GM19463 (cell line): ENCODE data around the gene CAPN9.

Experiments used
- ATAC-seq: cut with Tn5 transposase; IDR thresholded peaks from one replicate; pipeline ENCODE4 v1.9.1; 2021; ENCODE audit warnings: mild to moderate bottlenecking, moderate library complexity; ENCODE audit not compliant: unreplicated experiment

CAPN9 gene

DNA sequence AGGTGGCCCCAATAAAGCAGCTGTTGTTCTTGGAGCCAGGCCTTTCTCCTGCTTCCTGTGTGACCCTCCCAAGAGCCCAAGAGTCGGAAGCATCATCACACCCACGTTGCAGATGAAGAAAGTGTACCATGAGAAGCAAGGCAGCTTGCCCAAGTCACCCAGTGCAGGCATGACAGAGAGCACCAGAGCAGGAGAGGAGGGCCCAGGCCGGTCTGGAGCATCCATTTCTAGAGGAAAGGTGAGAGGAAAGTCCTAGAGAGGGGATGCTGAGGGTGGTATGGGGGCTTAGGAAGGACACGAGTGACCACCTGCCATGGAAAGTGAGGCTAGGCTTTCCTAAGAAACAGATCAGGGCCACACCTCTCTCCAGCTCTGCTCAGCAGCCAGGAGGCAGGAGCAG, 74.2 kb downstream of the CAPN9 start:
- ATAC-seq = no peak

DNA sequence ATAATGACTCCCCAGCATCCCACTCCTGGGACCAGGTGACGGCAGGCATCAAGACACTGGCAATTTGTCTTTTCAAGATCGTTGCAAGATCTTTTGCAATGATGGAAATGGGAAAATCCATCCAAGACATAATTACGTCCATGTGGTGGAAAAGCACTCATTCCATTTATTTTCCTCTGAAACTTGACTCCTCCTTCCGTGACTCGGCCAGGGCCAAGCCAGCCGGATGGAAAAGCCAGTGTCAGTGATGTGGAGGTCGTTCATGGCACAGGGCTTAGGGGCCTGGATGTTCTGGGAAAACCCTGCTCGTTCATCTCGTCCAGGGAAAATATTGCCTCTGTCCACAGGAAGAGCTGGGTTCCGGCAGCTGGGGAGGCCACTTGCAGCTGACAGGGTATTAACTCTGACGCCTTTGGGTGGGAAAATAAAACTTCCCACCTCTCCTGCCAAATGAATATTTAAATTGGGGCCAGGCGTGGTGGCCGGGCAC, 74.9 kb downstream of the CAPN9 start:
- ATAC-seq = no peak

DNA sequence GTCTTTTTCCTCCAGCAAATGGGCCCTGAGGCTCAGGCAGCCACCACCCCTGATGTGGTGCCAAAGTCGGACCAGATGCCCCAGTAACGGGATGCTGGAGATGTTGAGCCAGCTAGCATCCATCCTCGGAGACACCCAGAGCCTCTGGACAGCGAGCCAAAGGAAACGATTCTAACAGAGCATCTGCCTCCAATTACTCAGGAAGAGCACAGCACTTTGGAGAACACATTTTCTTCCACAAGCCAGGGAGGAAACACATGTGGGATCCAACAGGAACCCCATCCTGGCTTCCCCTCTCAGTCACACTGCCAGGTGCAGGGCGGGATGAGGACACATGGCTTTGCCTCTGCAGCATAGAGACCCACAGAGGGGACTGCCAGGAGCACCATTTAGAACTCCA, 76.2 kb downstream of the CAPN9 start:
- ATAC-seq = no peak

DNA sequence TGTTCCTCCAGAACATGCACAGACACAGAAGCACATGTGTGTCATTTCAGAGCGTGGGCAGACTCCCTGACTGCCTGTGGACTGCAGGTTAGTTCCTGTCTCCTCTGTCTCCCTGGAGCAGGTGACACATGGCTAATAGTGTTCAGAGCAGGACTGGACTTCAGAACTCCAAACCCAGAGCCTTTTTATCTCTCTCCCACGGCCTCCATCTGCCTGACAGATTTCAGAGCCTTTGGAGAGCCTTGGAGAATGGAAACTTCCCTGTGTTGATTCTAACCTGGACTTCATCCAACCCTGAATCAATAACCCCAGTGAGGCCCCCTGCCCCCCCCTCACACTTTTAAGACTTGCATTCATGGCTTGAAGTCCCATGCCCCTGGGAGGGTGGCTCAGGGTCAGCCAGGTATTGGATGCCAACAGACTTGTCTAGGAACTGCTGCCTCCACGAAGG, 76.8 kb downstream of the CAPN9 start:
- no peak for ATAC-seq

DNA sequence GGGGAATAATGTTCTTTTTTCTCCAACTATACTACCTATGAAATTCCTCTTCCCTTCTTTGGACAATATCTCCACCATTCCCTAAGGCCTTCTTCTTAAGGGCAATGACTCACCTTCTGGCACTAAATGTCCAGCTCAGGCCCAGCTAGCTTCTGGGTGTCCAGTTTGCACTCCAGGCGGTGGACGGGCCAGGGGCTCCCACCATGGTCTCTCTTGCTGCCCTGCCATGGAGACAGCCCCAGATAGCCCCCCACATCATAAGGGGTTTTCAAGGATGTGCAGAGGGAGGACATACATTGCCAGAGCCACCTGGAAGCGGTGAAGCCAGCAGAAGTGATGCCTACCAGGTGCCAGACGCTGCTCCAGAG, 77.3 kb downstream of the CAPN9 start:
- no peak for ATAC-seq

DNA sequence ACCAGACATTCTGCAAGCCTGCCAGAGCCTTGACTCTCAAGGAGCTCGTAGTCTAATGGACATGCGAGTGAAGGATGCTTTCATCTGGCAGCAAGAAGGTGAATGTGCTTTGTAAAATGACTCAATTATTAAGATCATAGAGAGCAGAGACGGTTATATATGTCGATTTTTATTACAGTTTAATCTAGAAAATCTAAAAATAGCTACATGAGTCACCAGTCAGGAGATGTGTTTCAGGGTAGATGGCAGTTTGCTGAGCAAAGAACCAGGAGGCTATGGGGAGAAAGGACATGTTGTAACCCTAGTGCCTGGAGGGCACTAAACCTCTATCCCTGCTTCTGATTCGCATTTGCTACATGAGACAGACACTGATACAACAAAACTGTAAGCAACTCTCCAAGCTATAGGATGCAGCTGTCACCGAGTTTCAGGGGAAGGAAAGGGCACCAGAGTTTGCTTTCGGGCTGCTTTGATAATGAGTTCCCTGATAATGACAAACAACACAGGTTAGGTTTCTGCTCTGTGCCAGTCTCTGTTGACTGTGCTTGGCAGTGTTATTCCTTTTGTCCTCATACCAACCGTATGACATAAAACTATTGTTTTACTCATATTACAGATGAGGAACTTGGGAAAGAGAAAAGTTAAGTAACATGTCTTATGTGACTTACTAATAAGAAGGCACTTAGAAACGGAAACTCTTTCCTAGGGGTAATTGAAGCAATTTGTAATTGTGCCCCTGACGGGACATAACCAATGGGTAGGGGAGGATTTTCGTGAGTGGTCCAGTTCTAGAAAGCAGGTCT, 77.9 kb downstream of the CAPN9 start:
- ATAC-seq = no peak

DNA sequence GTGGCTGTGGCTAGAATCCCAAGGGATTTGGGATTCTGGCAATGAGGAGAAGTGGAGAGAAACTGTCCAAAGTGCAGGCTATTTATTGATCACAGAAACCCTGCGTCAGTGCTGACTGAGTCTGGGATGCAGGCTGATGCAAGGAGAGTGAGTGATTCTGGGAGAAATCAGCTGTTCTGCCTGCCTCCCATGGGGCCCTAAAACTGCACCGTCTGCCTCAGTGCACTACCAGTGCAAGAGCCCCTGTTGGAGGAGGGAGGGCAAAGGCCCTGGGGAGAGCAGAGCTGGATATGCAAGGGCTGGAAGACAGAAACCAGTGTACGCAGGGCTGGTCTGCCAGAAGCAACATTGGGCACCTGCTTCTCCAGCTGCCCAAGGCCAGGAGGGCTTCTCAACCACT, 78.6 kb downstream of the CAPN9 start:
- ATAC-seq = no peak

DNA sequence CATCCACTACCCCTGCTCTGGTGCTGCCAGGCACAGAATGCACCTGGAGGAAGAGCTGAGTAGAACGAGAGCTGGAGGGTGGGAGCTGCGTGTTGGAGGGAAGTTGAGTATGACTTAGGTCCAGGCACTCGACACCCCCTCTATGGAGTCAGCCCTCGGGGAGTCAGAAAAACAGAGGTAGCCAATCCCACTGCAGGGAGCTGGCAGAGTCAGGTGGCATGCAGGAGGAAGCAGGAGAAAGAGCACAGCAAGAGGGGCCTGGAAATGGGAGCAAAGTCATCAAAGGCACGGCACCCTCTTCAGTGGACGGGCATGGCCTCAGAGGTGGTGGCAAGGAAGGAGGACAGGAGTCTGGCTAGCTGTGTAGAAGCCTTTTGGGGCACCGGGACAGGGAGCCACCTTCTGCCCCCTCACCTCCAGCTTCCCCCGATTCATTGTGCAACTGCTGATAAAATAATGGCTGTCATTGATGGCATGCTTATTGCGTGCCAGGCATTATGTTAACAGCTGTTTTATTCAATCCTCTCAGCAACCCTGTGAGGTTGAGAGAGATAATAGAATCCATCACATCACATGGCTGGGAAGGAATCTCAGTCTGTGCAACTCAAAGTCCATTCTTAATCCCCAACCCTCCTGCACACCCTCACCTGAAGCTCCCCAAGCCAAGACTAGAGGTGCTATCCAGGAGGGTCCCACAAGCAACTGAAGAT, 79.1 kb downstream of the CAPN9 start:
- ATAC-seq = no peak

DNA sequence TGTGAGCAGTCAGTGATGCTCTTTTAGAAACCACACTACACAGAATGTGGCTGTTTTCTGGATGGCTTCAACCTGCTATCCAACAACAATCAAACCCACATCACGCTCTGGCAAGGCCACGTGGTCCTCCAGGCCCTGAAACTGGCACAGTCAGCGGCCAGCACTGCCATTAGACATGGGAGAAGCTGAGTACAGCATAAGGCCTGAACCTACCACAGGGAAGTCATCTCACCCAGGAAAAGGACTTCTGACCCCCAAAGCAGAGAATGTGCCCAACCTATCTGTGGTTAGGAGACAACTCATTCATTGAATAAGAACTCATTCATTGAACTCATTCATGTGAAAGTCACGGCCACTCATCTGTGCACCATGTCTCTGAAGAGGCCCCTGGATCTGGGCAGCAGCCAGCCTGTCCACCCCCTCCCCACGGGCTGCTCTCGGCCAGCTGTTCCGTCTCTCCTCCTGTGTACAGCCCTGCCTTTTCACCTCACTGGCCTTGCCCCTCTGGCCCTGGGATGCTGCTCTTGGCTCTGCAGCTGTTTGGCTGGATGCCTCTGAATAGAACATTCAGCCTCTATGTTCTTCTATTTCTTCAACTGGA, 80.0 kb downstream of the CAPN9 start:
- ATAC-seq = no peak

DNA sequence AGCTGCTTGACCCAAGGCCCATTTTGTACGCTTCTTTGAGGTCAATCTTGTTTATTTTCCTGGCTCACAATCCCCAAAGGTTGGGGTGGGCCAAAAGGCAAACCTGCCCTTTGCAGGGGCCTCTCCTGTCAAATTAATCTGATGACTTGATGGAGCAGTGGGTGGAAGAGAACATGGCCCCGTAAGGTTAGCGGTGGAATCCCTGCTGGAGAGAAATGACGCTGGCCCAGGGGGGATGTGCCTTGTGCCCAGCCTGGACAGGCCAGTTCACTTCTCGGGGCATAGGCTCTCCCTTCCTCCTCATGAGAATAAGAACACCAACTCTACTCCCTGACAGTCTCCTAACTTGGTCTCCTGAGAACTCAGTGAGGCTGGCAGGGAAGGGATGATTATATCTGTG, 80.6 kb downstream of the CAPN9 start:
- ATAC-seq = no peak

DNA sequence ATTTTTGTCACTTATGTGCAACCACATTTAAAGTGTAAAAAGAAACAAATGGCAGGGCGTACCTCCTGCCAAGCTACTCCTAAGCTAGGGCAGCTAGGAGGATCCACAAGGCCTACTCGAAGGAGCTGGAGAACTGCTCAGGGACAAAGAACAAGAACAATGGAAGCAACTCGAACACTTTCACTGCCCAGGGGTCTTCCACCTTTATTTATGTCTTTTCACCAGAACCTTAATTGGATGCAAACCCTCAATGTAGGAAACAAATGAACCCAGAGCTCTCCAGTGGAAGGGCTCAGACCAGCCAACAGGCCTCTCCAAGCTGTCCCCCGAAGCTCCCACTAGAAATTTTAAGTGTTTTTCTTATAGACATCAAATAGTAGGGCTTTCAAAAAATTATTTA, 81.2 kb downstream of the CAPN9 start:
- ATAC-seq = no peak

DNA sequence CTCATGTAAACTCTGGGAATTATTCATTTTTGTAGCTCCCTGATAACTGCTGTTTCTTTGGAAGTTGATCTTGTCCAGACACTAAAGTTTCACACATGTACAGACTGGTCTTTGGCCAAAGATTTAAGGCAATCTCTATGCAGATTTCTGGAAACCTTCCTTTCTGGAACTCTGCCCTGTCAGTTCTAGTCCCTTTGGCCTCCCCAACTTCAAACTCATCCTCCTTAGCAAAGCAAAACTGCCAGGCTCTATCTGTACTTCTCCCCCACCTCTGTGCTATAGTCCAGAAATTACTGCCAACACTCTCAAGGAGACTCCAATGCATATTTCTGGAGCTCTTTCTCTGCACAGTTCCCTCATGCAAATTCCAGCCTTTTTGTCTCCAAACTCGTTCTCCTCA, 84.6 kb downstream of the CAPN9 start:
- no peak for ATAC-seq

DNA sequence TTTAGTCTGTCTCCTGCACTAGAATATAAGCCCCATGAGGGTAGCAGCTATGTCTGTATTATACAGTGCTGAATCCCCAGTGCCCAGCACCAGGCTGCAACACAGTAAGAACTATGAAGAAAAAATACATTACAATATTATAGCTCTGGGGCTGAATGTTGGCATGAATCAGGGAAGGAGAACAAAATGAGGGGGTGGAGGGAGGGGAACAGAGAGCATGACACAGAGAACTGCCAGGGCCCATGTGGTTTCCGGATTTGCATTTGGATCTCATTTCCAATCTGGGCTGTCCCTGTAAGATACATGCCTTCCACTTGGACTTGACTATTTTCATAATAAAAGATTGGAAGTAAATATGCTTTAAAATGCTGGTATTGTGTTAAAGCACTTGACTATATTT, 85.3 kb downstream of the CAPN9 start:
- no peak for ATAC-seq

DNA sequence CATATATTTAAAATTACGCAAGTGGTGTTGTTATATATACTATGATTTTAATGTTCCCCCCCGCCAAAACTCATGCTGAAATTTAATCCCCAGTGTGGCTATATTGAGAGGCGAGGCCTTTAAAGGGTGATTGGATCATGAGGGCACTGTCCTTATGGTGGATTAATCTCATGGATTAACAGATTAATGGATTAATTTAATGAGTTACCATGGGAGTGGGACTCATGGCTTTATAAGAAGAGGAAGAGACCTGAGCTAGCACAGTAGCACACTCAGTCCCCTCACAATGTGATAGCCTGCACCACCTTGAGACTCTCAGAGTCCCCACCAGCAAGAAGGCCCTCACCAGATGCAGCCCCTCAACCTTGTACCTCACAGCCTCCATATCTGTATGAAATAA, 86.3 kb downstream of the CAPN9 start:
- no peak for ATAC-seq

DNA sequence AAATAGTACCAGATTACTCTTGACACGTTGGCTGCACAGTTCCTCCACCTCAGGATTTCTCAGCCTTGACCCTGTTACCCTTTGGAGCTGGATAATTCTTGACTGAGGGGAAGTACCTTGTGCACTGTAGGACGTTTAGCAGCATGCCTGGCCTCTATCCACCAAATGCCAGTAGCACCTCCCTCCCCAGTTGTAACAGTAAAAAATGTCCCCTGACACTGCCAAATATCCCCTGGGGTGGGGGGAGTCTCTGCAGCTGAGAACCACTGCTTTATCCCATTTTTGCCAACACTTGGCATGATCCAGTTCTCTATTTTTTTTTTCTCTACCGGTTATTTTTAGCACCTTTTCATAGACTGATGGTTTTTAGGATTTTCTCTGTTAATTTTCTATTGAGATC, 87.1 kb downstream of the CAPN9 start:
- no peak for ATAC-seq

DNA sequence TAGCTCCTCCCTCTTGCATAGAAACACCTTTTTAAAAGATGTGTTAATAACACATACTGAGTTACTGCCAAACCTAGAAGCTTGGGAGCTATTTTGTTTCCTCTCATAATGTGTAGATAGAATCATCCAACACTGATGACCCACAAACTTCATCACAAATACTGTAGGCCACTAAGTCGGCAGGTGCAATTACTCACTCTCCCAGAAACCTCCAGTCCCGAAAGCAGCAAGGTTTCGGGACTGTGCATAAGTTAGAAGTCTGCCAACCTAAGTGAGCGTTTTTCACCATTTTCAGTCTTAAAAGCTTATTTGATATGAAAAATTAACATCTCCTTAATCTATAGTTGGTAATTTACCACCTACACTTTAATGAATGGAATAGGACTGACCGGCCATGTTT, 89.2 kb downstream of the CAPN9 start:
- ATAC-seq = no peak

DNA sequence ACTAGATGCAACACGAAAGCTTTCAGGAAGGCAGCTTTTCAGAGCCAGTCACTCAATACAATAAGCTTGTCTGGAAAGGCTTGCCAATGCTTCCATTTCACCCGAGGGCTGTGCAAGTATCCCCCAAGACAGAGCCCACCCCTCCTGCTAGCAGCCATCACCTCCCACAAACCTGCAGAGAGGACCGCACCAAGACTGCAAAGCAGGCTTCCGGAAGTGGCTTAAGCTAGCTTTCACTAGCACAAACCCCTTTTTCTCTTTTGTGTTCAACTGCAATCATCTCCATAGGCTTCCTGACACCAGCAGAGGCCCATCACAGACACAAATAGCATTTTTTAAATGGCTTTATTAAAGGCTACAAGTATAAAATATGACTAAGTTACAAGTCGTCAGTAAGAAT, 89.6 kb downstream of the CAPN9 start:
- no peak for ATAC-seq

DNA sequence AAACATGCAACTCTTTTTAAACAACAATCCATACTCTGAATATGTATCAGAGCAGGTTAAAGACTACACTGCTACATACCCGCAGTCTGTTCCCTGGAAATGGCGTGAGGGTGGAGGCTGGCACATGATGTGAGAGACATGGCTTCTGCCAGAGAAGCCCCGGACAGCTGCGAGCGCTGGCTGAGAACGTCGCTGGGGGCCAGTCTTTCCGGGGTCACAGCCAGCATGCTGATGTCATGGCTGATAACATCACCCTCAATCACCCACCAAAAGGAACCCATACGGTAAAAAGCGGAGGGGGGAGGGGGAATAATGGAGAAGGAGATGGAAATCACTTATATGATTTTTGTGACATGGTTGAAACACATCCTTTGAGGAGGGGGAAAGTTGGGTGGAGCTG, 92.0 kb downstream of the CAPN9 start:
- ATAC-seq = no peak

DNA sequence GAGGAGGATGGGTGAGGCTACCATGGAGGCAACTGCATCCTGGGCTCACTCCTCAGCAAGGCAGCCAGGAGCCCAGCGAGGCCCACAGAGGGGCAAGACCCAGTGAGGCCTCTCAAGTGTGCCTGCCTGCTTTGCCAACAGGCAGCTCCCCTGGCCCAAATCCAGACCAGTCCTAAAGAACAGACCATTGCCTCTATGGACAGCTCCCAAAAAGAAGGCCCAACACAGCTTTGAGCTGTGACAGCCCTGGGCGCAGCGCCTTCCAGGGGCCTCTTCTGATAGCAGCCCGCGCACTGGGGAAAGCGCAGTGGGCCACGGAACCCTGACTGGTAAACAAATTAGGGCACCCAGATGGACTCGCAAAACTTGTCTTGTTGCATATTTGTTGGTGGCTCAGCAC, 95.6 kb downstream of the CAPN9 start:
- ATAC-seq = no peak

DNA sequence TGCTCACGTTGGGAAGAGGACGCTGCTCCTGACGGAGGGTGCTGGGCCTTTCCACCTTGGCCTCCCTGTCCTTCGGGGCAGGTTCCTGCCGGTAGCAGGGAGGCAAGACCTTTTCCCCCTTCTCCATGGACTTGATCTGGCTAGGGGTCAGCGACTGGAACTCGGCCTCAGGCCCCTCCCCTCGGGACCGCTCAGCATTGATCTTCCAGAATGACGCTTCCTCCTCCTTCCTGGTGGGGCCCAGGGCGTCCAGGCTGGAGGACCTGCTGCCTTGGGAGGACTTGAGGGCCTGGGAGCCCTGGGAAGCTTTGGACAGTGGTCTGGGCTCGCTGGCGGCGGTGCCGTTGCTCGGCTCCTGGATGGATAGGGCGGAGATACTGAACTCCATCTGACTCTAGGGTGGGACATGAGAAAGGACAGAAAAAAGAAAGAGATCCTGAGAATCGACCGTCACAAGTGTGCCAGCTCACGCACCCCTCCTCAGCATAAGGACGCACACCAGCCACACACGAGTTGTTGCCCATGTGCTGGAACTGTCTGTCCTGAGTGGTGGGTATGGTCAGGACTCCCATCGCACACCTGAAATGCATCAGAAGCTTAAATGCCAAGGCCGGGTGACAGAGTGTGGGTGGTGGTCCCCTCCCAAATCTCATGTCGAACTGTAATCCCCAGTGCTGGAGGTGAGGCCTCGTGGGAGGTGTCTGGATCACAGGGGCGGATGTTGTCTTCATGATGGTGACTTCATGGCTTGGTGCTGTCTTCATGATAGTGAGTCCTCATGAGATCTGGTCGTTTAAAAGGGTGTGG, 96.5 kb downstream of the CAPN9 start:
- ATAC-seq = no peak

DNA sequence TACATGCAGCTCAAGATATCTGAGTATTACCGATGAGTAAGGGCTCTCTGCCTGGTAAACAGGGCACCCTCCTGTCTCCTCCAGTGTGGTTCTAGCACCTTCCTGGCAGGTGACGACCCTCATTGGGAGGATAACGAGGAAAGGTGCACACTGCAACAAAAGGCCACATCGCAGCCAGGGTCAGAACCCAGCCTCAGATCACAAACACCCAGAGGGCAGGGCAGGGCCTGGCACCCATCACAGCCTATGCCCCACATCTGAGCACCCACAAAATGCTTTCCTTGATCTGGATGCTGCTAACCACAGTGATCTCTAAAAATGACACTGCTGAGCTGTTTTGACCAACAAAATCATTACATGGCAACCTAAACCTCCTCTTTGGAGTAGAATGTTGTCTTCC, 97.4 kb downstream of the CAPN9 start:
- ATAC-seq = no peak
